ENCODE measurements around the gene KLHL36.

The KLHL36 gene

GRCh38 chr16:84699712-84700445 lies 51.6 kb downstream of the KLHL36 start, which contains the start of gene USP10:
Gene USP10 (plus strand): TSS chr16:84700000. CDS start chr16:84700091, 91 bp downstream.
- peak; percentile 6 for DNase-seq

GRCh38 chr16:84700446-84701300 lies 52.4 kb downstream of the KLHL36 start:
- DNase-seq, result no peak

- DNase-seq, result no peak
Observed at GRCh38 chr16:84703681-84704080, 55.4 kb downstream of the KLHL36 start.

- DNase-seq, result no peak
Observed at GRCh38 chr16:84704253-84704652, 55.9 kb downstream of the KLHL36 start.

- DNase-seq, result no peak
Observed at GRCh38 chr16:84706856-84707255, 58.5 kb downstream of the KLHL36 start.

GRCh38 chr16:84709609-84710008 lies 61.3 kb downstream of the KLHL36 start:
- no peak for DNase-seq

- DNase-seq, result no peak
Observed at GRCh38 chr16:84710686-84711085, 62.4 kb downstream of the KLHL36 start.
